Colonic mucosa (tissue), 4 donors: ENCODE measurements around the gene ZNF518B. TPM values are rescaled to one million over a fixed set of nuclear protein-coding genes. Genes with fewer than 3 reads are reported as not detected.

Source experiments
- DNase-seq: peaks from one replicate; pipeline ENCODE4 v3.0.0-alpha.2; 2020
- H3K27ac ChIP-seq: fragments of 200-600 bp; one replicate; pipeline ENCODE4 v1.8.0; 2021
- H3K27me3 ChIP-seq: fragments of 200-600 bp; one replicate; pipeline ENCODE4 v1.8.0; 2021
- H3K36me3 ChIP-seq: fragments of 200-600 bp; one replicate; pipeline ENCODE4 v1.8.0; 2021
- H3K4me1 ChIP-seq: fragments of 200-600 bp; one replicate; pipeline ENCODE4 v1.8.0; 2021; ENCODE audit warnings: mild to moderate bottlenecking
- H3K4me3 ChIP-seq: fragments of 200-600 bp; one replicate; pipeline ENCODE4 v1.8.0; 2021
- H3K9ac ChIP-seq, 2 donors: one replicate each; pipeline ENCODE4 v1.7.0; 2013; ENCODE audit warnings: control low read depth in 2 of 2, low read depth in 2 of 2, low read length in 2 of 2
- H3K9me3 ChIP-seq: fragments of 200-600 bp; one replicate; pipeline ENCODE4 v1.8.0; 2021
- CTCF ChIP-seq: fragments of 200-600 bp; IDR thresholded peaks from one replicate; pipeline ENCODE4 v1.8.0; 2022; ENCODE audit warnings: antibody characterized with exemption, mild to moderate bottlenecking
- intact Hi-C: fragments of 100-400 bp; cut with DNase I; formaldehyde crosslinking; loops from one replicate; pipeline ENCODE4 v1.14.1; 2022
- total RNA-seq, 2 donors: library from RNA; stranded (reverse); fragmentation: NEBNext Ultra II Directional in 1 of 2; extraction: Animal tissue kit (Norgen Biotek cat#: 25700) in 1 of 2; gene quantifications; one replicate each; pipeline ENCODE4 v1.2.1, GENCODE V29; 2021
- donor health status: healthy.
- donor health status: DM: no; HTN: no; CAD: no.
- donor health status: DM: no; HTN: no; CAD: no.

Gene ZNF518B
- total RNA-seq, 2 donors from 2014 or later, result 15.3 to 19.0 TPM

GRCh38 chr4:10500776-10501175 is 43.5 kb upstream of the ZNF518B start:
- no peaks in the 10 kb centered on the region for H3K27me3 ChIP-seq
- H3K27ac ChIP-seq, result no peak overlapping the region
- no peaks in the 10 kb centered on the region for H3K9me3 ChIP-seq
- H3K4me3 ChIP-seq, result no peak overlapping the region
- H3K4me1 ChIP-seq, result no peaks in the 10 kb centered on the region
- no peaks in the 10 kb centered on the region for H3K36me3 ChIP-seq
- intact Hi-C loops, result no loop called here
- TF ChIP-seq CTCF, result no peak
- no peak for DNase-seq
- H3K9ac ChIP-seq, result no peak overlapping the region

- H3K4me3 ChIP-seq, result no peak overlapping the region
- TF ChIP-seq CTCF, result no peak
- intact Hi-C loops, result no loop called here
Measured at GRCh38 chr4:10496200-10496599, 39.0 kb upstream of the ZNF518B start.

GRCh38 chr4:10495651-10496050 is 38.4 kb upstream of the ZNF518B start:
- Histone ChIP-seq H3K9me3 (no peaks in the 10 kb centered on the region), H3K4me3 (no peak overlapping the region), H3K27me3 (no peaks in the 10 kb centered on the region), H3K36me3 (no peaks in the 10 kb centered on the region), H3K9ac (no peak overlapping the region), H3K27ac (no peak overlapping the region), H3K4me1 (no peaks in the 10 kb centered on the region)
- intact Hi-C loops, result no loop called here
- DNase-seq, result no peak
- no peak for TF ChIP-seq CTCF

More at GRCh38 chr4:10496200-10496599, 39.0 kb upstream of the ZNF518B start:
- Histone ChIP-seq H3K27me3 (no peaks in the 10 kb centered on the region), H3K4me1 (no peaks in the 10 kb centered on the region), H3K27ac (no peak overlapping the region), H3K9me3 (no peaks in the 10 kb centered on the region), H3K36me3 (no peaks in the 10 kb centered on the region), H3K9ac (no peak overlapping the region)
- DNase-seq, result no peak

- no peak for TF ChIP-seq CTCF
- no peak overlapping the region for H3K4me3 ChIP-seq
- no peaks in the 10 kb centered on the region for H3K27me3 ChIP-seq
- H3K9ac ChIP-seq, result no peak overlapping the region
- DNase-seq, result no peak
- intact Hi-C loops, result no loop called here
- H3K9me3 ChIP-seq, result no peaks in the 10 kb centered on the region
- no peaks in the 10 kb centered on the region for H3K4me1 ChIP-seq
- no peaks in the 10 kb centered on the region for H3K36me3 ChIP-seq
- H3K27ac ChIP-seq, result no peak overlapping the region
Measured at GRCh38 chr4:10492464-10492863, 35.2 kb upstream of the ZNF518B start.

- Histone ChIP-seq H3K27me3 (no peaks in the 10 kb centered on the region), H3K27ac (no peak overlapping the region), H3K4me1 (no peaks in the 10 kb centered on the region), H3K9ac (no peak overlapping the region), H3K36me3 (no peaks in the 10 kb centered on the region), H3K9me3 (no peaks in the 10 kb centered on the region), H3K4me3 (no peak overlapping the region)
- intact Hi-C loops, result no loop called here
- DNase-seq, result no peak
- TF ChIP-seq CTCF, result no peak
Measured at GRCh38 chr4:10491401-10491800, 34.2 kb upstream of the ZNF518B start.

- no peak for DNase-seq
- H3K27me3 ChIP-seq, result no peaks in the 10 kb centered on the region
- no peak for TF ChIP-seq CTCF
- H3K27ac ChIP-seq, result no peak overlapping the region
- H3K9me3 ChIP-seq, result no peaks in the 10 kb centered on the region
- no peaks in the 10 kb centered on the region for H3K36me3 ChIP-seq
- intact Hi-C loops, result no loop called here
- no peak overlapping the region for H3K9ac ChIP-seq
- H3K4me1 ChIP-seq, result no peaks in the 10 kb centered on the region
- H3K4me3 ChIP-seq, result no peak overlapping the region
Measured at GRCh38 chr4:10490996-10491395, 33.8 kb upstream of the ZNF518B start.
